Type B pancreatic cell (in vitro differentiated cells): Measurements from ENCODE around the gene GTF2A2. TPM values are rescaled to one million over a fixed set of nuclear protein-coding genes. Genes with fewer than 3 reads are reported as not detected.

Experiments
- DNase-seq: peaks from one replicate; pipeline ENCODE4 v3.0.0; 2021; ENCODE audit warnings: mixed read lengths; ENCODE audit not compliant: unreplicated experiment; ENCODE audit errors: extremely low spot score
- H3K27ac Mint-ChIP-seq: 2 replicates; pipeline ENCODE4 v1.8.0; 2021; ENCODE audit warnings: mild to moderate bottlenecking, mixed read lengths
- H3K27me3 Mint-ChIP-seq: 2 replicates; pipeline ENCODE4 v1.8.0; 2021; ENCODE audit warnings: mixed read lengths
- H3K36me3 Mint-ChIP-seq: 2 replicates; pipeline ENCODE4 v1.8.0; 2021; ENCODE audit warnings: mixed read lengths
- H3K4me1 Mint-ChIP-seq: one replicate; pipeline ENCODE4 v1.8.0; 2021; ENCODE audit warnings: mixed read lengths; ENCODE audit not compliant: unreplicated experiment
- H3K4me3 Mint-ChIP-seq: 2 replicates; pipeline ENCODE4 v1.8.0; 2021; ENCODE audit warnings: mild to moderate bottlenecking, mixed read lengths
- H3K9me3 Mint-ChIP-seq: 2 replicates; pipeline ENCODE4 v1.8.0; 2021; ENCODE audit warnings: mixed read lengths
- CTCF ChIP-seq: fragments of 200-600 bp; sonication (generic); conservative IDR thresholded peaks from 2 replicates; pipeline ENCODE4 v1.5.0; 2021; ENCODE audit warnings: antibody characterized with exemption, mild to moderate bottlenecking
- total RNA-seq: library from RNA; stranded (reverse); gene quantifications from 2 replicates; pipeline ENCODE4 v1.2.1, GENCODE V29; 2021; ENCODE audit warnings: low replicate concordance

Gene GTF2A2
- total RNA-seq, 1 donor from 2014 or later: 109 TPM

GRCh38 chr15:59609730-59610712 is 47.3 kb downstream of the GTF2A2 start:
- peaks cover 3% of the 10 kb centered on the region for H3K9me3 Mint-ChIP-seq
- H3K4me3 Mint-ChIP-seq: no peak overlapping the region
- no peak overlapping the region for H3K27ac Mint-ChIP-seq
- TF ChIP-seq CTCF: no peak
- DNase-seq: no peak
- H3K4me1 Mint-ChIP-seq: peaks cover 7% of the 10 kb centered on the region
- H3K36me3 Mint-ChIP-seq: no peaks in the 10 kb centered on the region
- peaks cover 20% of the 10 kb centered on the region for H3K27me3 Mint-ChIP-seq

- Mint-ChIP-seq H3K27me3 (peaks cover 13% of the 10 kb centered on the region), H3K4me1 (no peaks in the 10 kb centered on the region), H3K27ac (no peak overlapping the region), H3K36me3 (no peaks in the 10 kb centered on the region), H3K4me3 (no peak overlapping the region), H3K9me3 (peaks cover 9% of the 10 kb centered on the region)
- no peak for DNase-seq
- TF ChIP-seq CTCF: no peak
Observed at GRCh38 chr15:59605994-59606393, 51.3 kb downstream of the GTF2A2 start.

GRCh38 chr15:59598461-59598860 is 58.9 kb downstream of the GTF2A2 start:
- Mint-ChIP-seq H3K4me3 (no peak overlapping the region), H3K36me3 (peaks cover 3% of the 10 kb centered on the region), H3K27ac (no peak overlapping the region), H3K4me1 (peaks cover 11% of the 10 kb centered on the region), H3K27me3 (no peaks in the 10 kb centered on the region), H3K9me3 (peaks cover 17% of the 10 kb centered on the region)
- DNase-seq: no peak
- no peak for TF ChIP-seq CTCF

- Mint-ChIP-seq H3K4me1 (peaks cover 11% of the 10 kb centered on the region), H3K27ac (no peak overlapping the region), H3K36me3 (peaks cover 3% of the 10 kb centered on the region), H3K9me3 (peaks cover 13% of the 10 kb centered on the region), H3K27me3 (no peaks in the 10 kb centered on the region), H3K4me3 (no peak overlapping the region)
- DNase-seq: no peak
- TF ChIP-seq CTCF: no peak
Observed at GRCh38 chr15:59596640-59597039, 60.7 kb downstream of the GTF2A2 start.

GRCh38 chr15:59595434-59595915 is 61.8 kb downstream of the GTF2A2 start:
- H3K27me3 Mint-ChIP-seq: no peaks in the 10 kb centered on the region

More at GRCh38 chr15:59595434-59595915, 61.8 kb downstream of the GTF2A2 start:
- no peak for DNase-seq
- Mint-ChIP-seq H3K36me3 (peaks cover 3% of the 10 kb centered on the region), H3K27ac (peak overlapping the region; percentile 84), H3K9me3 (peaks cover 8% of the 10 kb centered on the region), H3K4me1 (peaks cover 15% of the 10 kb centered on the region), H3K4me3 (no peak overlapping the region)
- no peak for TF ChIP-seq CTCF
